Psoas muscle (tissue), 8 donors: ENCODE data around the gene ADORA2A. TPM values are rescaled to one million over a fixed set of nuclear protein-coding genes. Genes with fewer than 3 reads are reported as not detected.

Experiments used
- ATAC-seq, 4 donors: fragments of 200-7000 bp; cut with Tn5 transposase; one replicate each; pipeline ENCODE4 v1.9.1; 2020; ENCODE audit warnings: moderate library complexity in 3 of 4, mild to moderate bottlenecking in 2 of 4
- DNase-seq, 2 donors: peaks; one replicate each; pipeline ENCODE4 v3.0.0-alpha.2; 2020
- H3K27ac ChIP-seq: fragments of 200-600 bp; one replicate; pipeline ENCODE4 v1.8.0; 2022
- H3K27me3 ChIP-seq, 3 donors: fragments of 200-600 bp in 1 of 3; one replicate each; pipeline versions ENCODE4 v1.6.1 to v1.8.0; 2013 to 2022; ENCODE audit warnings: low read length in 2 of 3, mild to moderate bottlenecking in 2 of 3, moderate library complexity in 1 of 3; ENCODE audit not compliant: insufficient read depth in 3 of 3
- H3K36me3 ChIP-seq, 2 donors: fragments of 200-600 bp in 1 of 2; one replicate each; pipeline versions ENCODE4 v1.6.1 to v1.8.0; 2013 to 2022; ENCODE audit warnings: low read depth in 1 of 2, mild to moderate bottlenecking in 1 of 2, moderate library complexity in 1 of 2; ENCODE audit not compliant: insufficient read depth in 1 of 2
- H3K4me1 ChIP-seq: fragments of 200-600 bp; one replicate; pipeline ENCODE4 v1.8.0; 2022
- H3K4me3 ChIP-seq: fragments of 200-600 bp; one replicate; pipeline ENCODE4 v1.8.0; 2022; ENCODE audit warnings: mild to moderate bottlenecking
- H3K9me3 ChIP-seq: fragments of 200-600 bp; one replicate; pipeline ENCODE4 v1.8.0; 2022
- WGBS, 3 donors: extraction: QIAGEN DNeasy Blood & Tissue Kit; methylation state at CpG; one replicate each; pipeline versions ENCODE4 v1.1.6 to v1.1.7; 2013; 5-methylcytosine and 5-hydroxymethylcytosine counted together
- intact Hi-C, 2 donors: fragments of 100-400 bp; cut with DNase I; formaldehyde crosslinking; loops; one replicate each; pipeline versions ENCODE4 v1.11.0 to v1.14.2; 2022
- polyA plus RNA-seq, 3 donors: library from polyadenylated mRNA; stranded (reverse); fragments of 200-250 nt; gene quantifications; one replicate each; pipeline ENCODE4 v1.2.3, GENCODE V29; 2013
- total RNA-seq, 4 donors: library from RNA; stranded (reverse); fragmentation: NEBNext Ultra II Directional in 2 of 4; extraction: Animal tissue kit (Norgen Biotek cat#: 25700) in 2 of 4; gene quantifications; one replicate each; pipeline versions ENCODE4 v1.2.1 to v1.2.4, GENCODE V29; 2021 to 2023
- TF ChIP-seq, protein P1 (sequence below): fragments of 200-600 bp; IDR thresholded peaks from one replicate; pipeline ENCODE4 v1.8.0; 2022; ENCODE audit warnings: antibody characterized with exemption
- donor health status: healthy with polysubstance abuse.
- donor health status: DM: no; HTN: no; CAD: no; lungs with moderate emphysema.
- donor health status: Bipolar disorder and iron deficiency.
- donor health status: healthy.
- donor health status: DM: yes; HTN: yes; CAD: no.
- donor health status: DM: no; HTN: no; CAD: no.
- donor health status: DM: no; HTN: no; CAD: no.
- donor health status: DM: yes; HTN: yes; CAD: no.

The ADORA2A gene
- total and polyA plus RNA-seq, 7 donors, result 0.97 to 2.4 (median 1.7) TPM

DNA sequence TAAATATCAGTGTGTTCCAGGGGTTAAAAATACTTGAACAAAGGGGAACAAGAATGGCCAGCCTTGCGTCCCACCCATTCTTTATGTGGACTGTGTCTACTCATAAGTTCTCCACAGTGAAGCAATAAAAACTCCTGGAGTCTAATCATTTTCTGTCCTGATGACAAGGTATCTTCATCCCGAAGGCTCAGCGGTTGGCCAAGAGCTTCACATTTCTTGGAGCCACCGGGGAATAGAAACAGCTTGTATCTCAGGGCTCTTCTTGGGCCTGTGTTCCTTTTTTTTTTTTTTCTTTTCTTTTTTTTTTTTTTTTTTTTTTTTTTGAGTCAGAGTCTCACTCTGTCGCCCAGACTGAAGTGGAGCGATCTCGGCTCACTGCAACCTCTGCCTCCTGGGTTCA is 36.8 kb upstream of the ADORA2A start:
- no peaks in the 10 kb centered on the region for H3K27me3 ChIP-seq
- H3K36me3 ChIP-seq, result peaks cover 0 to 2% of the 10 kb centered on the region in 2 donors
- H3K9me3 ChIP-seq, result no peaks in the 10 kb centered on the region
- H3K4me3 ChIP-seq, result no peak overlapping the region
- TF ChIP-seq, protein P1, sequence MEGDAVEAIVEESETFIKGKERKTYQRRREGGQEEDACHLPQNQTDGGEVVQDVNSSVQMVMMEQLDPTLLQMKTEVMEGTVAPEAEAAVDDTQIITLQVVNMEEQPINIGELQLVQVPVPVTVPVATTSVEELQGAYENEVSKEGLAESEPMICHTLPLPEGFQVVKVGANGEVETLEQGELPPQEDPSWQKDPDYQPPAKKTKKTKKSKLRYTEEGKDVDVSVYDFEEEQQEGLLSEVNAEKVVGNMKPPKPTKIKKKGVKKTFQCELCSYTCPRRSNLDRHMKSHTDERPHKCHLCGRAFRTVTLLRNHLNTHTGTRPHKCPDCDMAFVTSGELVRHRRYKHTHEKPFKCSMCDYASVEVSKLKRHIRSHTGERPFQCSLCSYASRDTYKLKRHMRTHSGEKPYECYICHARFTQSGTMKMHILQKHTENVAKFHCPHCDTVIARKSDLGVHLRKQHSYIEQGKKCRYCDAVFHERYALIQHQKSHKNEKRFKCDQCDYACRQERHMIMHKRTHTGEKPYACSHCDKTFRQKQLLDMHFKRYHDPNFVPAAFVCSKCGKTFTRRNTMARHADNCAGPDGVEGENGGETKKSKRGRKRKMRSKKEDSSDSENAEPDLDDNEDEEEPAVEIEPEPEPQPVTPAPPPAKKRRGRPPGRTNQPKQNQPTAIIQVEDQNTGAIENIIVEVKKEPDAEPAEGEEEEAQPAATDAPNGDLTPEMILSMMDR, result no peak
- peak; percentile 28 to 80 (median 71) for ATAC-seq
- peak overlapping the region; percentile 59 for H3K27ac ChIP-seq
- DNase-seq, result peak; percentile 46 to 70
- H3K4me1 ChIP-seq, result peaks cover 47% of the 10 kb centered on the region
- 37 to 47% (median 47%) methylated on average over 7 of the region's 7 CpGs for WGBS, 3 donors
- intact Hi-C loops, result no loop called here

DNA sequence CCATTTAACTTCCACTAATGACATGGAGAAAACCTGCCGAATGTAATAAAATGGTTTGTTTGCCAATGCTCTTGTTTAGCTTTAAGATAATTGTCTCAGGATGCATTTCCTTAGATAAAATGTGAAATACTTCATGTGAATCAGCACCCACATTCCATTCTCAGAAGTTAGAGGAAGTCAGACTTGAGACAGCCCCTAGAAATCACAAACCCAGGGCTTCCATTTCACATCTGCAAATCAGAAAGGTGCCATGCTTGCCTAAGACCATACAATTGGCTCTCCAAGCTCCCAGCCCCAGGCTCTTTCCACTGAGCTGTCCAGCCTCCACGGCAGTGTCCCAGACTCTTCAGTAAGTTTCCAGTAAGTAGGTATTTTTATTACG is 35.6 kb upstream of the ADORA2A start:
- WGBS, 3 donors, result 68 to 86% (median 84%) methylated on average over 3 of the region's 3 CpGs
- TF ChIP-seq, protein P1, result no peak
- intact Hi-C loops, result no loop called here
- Histone ChIP-seq H3K27me3 (no peaks in the 10 kb centered on the region), H3K4me3 (no peak overlapping the region), H3K4me1 (peaks cover 47% of the 10 kb centered on the region), H3K36me3 (peaks cover 0 to 14% of the 10 kb centered on the region in 2 donors), H3K9me3 (no peaks in the 10 kb centered on the region), H3K27ac (no peak overlapping the region)
- ATAC-seq (no peak), DNase-seq (no peak)

DNA sequence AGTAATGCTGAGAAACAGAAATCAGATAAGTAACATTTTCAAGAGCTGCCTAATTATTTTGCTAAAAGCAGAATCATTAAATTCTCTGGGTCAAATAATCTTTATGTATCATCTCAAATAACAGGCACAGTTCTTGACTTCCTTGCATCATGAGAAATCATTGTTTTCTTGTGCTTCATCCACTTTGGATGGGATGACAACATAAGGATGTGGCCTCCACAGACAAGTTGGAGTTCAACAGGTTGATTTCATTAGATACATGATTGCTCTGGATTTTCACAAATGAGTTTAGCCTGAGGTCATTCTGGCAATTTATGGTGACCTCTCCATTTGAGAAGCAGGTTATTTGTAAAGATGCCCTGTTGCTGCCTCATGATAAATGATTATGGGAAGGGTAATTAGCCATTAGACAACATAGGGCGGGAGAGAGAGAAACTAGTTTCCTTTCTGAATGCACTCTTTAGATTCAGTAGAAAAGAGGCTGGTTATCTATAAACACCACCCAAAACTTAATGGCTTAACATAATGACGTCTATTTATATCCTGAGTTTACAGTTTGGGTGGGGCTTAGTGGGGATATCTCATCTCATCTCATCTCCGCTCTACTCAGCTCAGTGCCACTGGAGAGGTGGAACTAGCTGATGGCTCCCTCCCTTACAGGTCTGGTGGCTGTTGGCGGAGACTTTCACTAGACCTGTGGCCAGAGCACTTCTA is 35.0 kb upstream of the ADORA2A start:
- no peak for DNase-seq
- TF ChIP-seq, protein P1, result no peak
- no peak for ATAC-seq
- H3K4me1 ChIP-seq, result peaks cover 52% of the 10 kb centered on the region
- H3K27me3 ChIP-seq, result no peaks in the 10 kb centered on the region
- WGBS, 3 donors, result 65 to 88% (median 72%) methylated on average over 4 of the region's 4 CpGs
- H3K27ac ChIP-seq, result no peak overlapping the region
- H3K36me3 ChIP-seq, result peaks cover 0 to 19% of the 10 kb centered on the region in 2 donors
- H3K4me3 ChIP-seq, result no peak overlapping the region
- intact Hi-C loops, result no loop called here
- H3K9me3 ChIP-seq, result no peaks in the 10 kb centered on the region

DNA sequence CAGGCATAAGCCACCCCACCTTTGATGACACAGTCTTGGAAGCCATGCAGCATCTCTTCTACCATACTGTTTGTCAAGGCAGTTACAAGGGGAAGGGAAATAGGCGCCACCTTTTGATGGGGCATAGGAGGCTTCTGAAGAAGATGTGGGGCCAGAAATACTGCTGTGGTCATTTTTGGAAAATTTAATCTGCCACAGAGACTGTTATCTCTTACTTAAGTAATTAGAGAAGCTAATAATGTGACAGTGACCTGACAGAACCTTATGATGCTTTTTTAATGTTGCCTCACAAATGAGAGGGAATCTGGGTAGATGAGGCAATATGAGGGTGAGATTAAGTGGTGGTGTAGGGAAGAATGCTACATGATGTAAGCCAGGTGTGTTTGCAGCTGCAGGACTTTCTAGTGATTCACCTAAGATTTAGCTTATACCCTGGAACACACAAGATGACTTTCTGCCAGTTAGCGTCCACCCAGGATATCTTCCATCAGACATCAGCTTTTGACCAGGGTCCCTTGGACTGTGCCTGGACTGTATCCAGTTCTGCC is 34.3 kb upstream of the ADORA2A start:
- Histone ChIP-seq H3K9me3 (no peaks in the 10 kb centered on the region), H3K27ac (no peak overlapping the region), H3K4me1 (peaks cover 53% of the 10 kb centered on the region), H3K36me3 (peaks cover 0 to 19% of the 10 kb centered on the region in 2 donors), H3K27me3 (no peaks in the 10 kb centered on the region), H3K4me3 (no peak overlapping the region)
- ATAC-seq (no peak), DNase-seq (no peak)
- intact Hi-C loops, result no loop called here
- 94 to 98% (median 96%) methylated on average over 2 of the region's 2 CpGs for WGBS, 3 donors
- TF ChIP-seq, protein P1, result no peak
